Urothelium cell line (cell line): ENCODE data around the gene EIF3F.
A peak's percentile ranks its signal among the peaks of the same experiment; 100 is the strongest.

Experiments
- DNase-seq: peaks from one replicate; pipeline ENCODE4 v3.0.0; 2011; ENCODE audit warnings: low spot score, mixed read lengths
- FAIRE-seq: peaks from 2 replicates; lab custom pipeline; 2011; peaks lifted over from hg19 to GRCh38; lab: Jason Lieb, UNC

EIF3F gene

GRCh38 chr11:8019314-8020243 is 32.4 kb downstream of the EIF3F start:
- DNase-seq (peak; percentile 58), FAIRE-seq (no peak)

- DNase-seq (no peak), FAIRE-seq (no peak)
Observed at GRCh38 chr11:8020244-8020597, 33.1 kb downstream of the EIF3F start.

GRCh38 chr11:8021920-8022319 is 34.8 kb downstream of the EIF3F start:
- FAIRE-seq (no peak), DNase-seq (no peak)

- FAIRE-seq (no peak), DNase-seq (no peak)
Observed at GRCh38 chr11:8022876-8023275, 35.7 kb downstream of the EIF3F start.

GRCh38 chr11:8023831-8024555 is 36.9 kb downstream of the EIF3F start:
- DNase-seq (no peak), FAIRE-seq (no peak)

GRCh38 chr11:8025123-8025522 is 38.0 kb downstream of the EIF3F start:
- FAIRE-seq = no peak

GRCh38 chr11:8025816-8026215 is 38.7 kb downstream of the EIF3F start:
- no peak for FAIRE-seq
- no peak for DNase-seq

More at GRCh38 chr11:8025123-8025522, 38.0 kb downstream of the EIF3F start:
- DNase-seq = peak; percentile 58

- FAIRE-seq (no peak), DNase-seq (no peak)
Observed at GRCh38 chr11:8026982-8027381, 39.8 kb downstream of the EIF3F start.

- FAIRE-seq = no peak
- DNase-seq = no peak
Observed at GRCh38 chr11:8028766-8029165, 41.6 kb downstream of the EIF3F start.

- FAIRE-seq = no peak
- DNase-seq = no peak
Observed at GRCh38 chr11:8030526-8031247, 43.5 kb downstream of the EIF3F start.

GRCh38 chr11:8031248-8032115 is 44.3 kb downstream of the EIF3F start:
- no peak for FAIRE-seq
- DNase-seq = no peak

- DNase-seq (no peak), FAIRE-seq (no peak)
Observed at GRCh38 chr11:8032122-8032521, 45.0 kb downstream of the EIF3F start.

GRCh38 chr11:8032576-8033304 is 45.6 kb downstream of the EIF3F start:
- FAIRE-seq (no peak), DNase-seq (no peak)

- peak; percentile 85 for DNase-seq
- no peak for FAIRE-seq
Observed at GRCh38 chr11:8033305-8034105, 46.4 kb downstream of the EIF3F start.

- FAIRE-seq (no peak), DNase-seq (no peak)
Observed at GRCh38 chr11:8034106-8034585, 47.0 kb downstream of the EIF3F start.

GRCh38 chr11:8034604-8035190 is 47.6 kb downstream of the EIF3F start:
- DNase-seq = no peak
- no peak for FAIRE-seq

- no peak for FAIRE-seq
- DNase-seq = no peak
Observed at GRCh38 chr11:8035200-8035855, 48.2 kb downstream of the EIF3F start.
